Measurements from ENCODE around the gene PCCA.

Gene PCCA

GRCh38 chr13:100357764-100358163 is 268.9 kb downstream of the PCCA start:
- H3K9me3 ChIP-seq (ENCODE audit: insufficient read depth, low read length, severe bottlenecking): no peaks in the 10 kb centered on the region
- no peaks in the 10 kb centered on the region for H3K27me3 ChIP-seq (ENCODE audit: insufficient read depth, low read length, poor library complexity)
- TF ChIP-seq, protein P1, sequence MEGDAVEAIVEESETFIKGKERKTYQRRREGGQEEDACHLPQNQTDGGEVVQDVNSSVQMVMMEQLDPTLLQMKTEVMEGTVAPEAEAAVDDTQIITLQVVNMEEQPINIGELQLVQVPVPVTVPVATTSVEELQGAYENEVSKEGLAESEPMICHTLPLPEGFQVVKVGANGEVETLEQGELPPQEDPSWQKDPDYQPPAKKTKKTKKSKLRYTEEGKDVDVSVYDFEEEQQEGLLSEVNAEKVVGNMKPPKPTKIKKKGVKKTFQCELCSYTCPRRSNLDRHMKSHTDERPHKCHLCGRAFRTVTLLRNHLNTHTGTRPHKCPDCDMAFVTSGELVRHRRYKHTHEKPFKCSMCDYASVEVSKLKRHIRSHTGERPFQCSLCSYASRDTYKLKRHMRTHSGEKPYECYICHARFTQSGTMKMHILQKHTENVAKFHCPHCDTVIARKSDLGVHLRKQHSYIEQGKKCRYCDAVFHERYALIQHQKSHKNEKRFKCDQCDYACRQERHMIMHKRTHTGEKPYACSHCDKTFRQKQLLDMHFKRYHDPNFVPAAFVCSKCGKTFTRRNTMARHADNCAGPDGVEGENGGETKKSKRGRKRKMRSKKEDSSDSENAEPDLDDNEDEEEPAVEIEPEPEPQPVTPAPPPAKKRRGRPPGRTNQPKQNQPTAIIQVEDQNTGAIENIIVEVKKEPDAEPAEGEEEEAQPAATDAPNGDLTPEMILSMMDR (IDR thresholded peaks at IDR 0.05; ENCODE audit: borderline replicate concordance, extremely low read depth, low read length, poor library complexity, severe bottlenecking): no peak
- H3K4me2 ChIP-seq (ENCODE audit: insufficient read depth, low read length): no peak overlapping the region
- H3K4me1 ChIP-seq (ENCODE audit: insufficient read depth, low read length): no peaks in the 10 kb centered on the region
- no peaks in the 10 kb centered on the region for H3K36me3 ChIP-seq (ENCODE audit: insufficient read depth, low read length)
- no peak overlapping the region for H3K9ac ChIP-seq (ENCODE audit: low read depth, low read length)
- no peak for ATAC-seq (ENCODE audit: insufficient read depth, low read depth)
- no peaks in the 10 kb centered on the region for H4K20me1 ChIP-seq (ENCODE audit: insufficient read depth, low read length)
- H3K4me3 ChIP-seq (ENCODE audit: low read depth in 1 of 2, low read length in 2 of 2): no peak overlapping the region
- no peak overlapping the region for H2AFZ ChIP-seq (ENCODE audit: low read depth, low read length)
- no peaks in the 10 kb centered on the region for H3K79me2 ChIP-seq (ENCODE audit: insufficient read depth, low read length)
- no peak for DNase-seq
- no peak overlapping the region for H3K27ac ChIP-seq (ENCODE audit: low read length)

GRCh38 chr13:100361504-100361903 is 272.6 kb downstream of the PCCA start:
- no peak overlapping the region for H3K4me3 ChIP-seq (ENCODE audit: low read depth in 1 of 2, low read length in 2 of 2)
- no peaks in the 10 kb centered on the region for H4K20me1 ChIP-seq (ENCODE audit: insufficient read depth, low read length)
- H3K4me2 ChIP-seq (ENCODE audit: insufficient read depth, low read length): no peak overlapping the region
- no peaks in the 10 kb centered on the region for H3K79me2 ChIP-seq (ENCODE audit: insufficient read depth, low read length)
- no peak for TF ChIP-seq EZH2 (IDR thresholded peaks at IDR 0.05; ENCODE audit: borderline replicate concordance, low read depth, low read length, severe bottlenecking)
- TF ChIP-seq, protein P1 (IDR thresholded peaks at IDR 0.05; ENCODE audit: borderline replicate concordance, extremely low read depth, low read length, poor library complexity, severe bottlenecking): no peak
- H3K4me1 ChIP-seq (ENCODE audit: insufficient read depth, low read length): no peaks in the 10 kb centered on the region
- no peaks in the 10 kb centered on the region for H3K9me3 ChIP-seq (ENCODE audit: insufficient read depth, low read length, severe bottlenecking)
- no peaks in the 10 kb centered on the region for H3K27me3 ChIP-seq (ENCODE audit: insufficient read depth, low read length, poor library complexity)
- no peak overlapping the region for H3K9ac ChIP-seq (ENCODE audit: low read depth, low read length)
- no peak overlapping the region for H2AFZ ChIP-seq (ENCODE audit: low read depth, low read length)
- ATAC-seq (ENCODE audit: insufficient read depth, low read depth): no peak
- H3K36me3 ChIP-seq (ENCODE audit: insufficient read depth, low read length): no peaks in the 10 kb centered on the region
- DNase-seq: no peak
- no peak overlapping the region for H3K27ac ChIP-seq (ENCODE audit: low read length)

DNA sequence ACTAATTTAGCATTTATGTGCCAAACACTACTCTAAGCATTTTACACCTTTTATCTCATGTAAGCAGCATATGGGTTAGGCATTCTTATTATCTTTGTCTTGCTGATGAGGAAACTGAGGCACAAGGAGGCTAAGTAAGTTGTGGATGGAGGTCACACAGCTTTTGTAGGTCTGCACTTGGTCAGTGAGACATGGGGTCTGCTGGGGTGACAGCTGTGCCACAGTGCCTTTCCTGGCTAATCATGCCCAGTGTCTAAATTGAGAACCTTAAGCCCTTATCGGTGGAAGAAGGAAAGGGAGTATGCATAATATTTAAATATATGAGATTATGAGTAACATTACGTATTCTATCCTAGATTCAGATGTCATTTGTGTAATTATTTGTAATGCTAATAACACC is 273.5 kb downstream of the PCCA start:
- no peak for ATAC-seq (ENCODE audit: insufficient read depth, low read depth)
- H3K4me3 ChIP-seq (ENCODE audit: low read depth in 1 of 2, low read length in 2 of 2): no peak overlapping the region

More for the DNA sequence above, 273.5 kb downstream of the PCCA start:
- no peaks in the 10 kb centered on the region for H3K4me1 ChIP-seq (ENCODE audit: insufficient read depth, low read length)
- no peak overlapping the region for H2AFZ ChIP-seq (ENCODE audit: low read depth, low read length)
- DNase-seq: no peak
- no peak overlapping the region for H3K4me2 ChIP-seq (ENCODE audit: insufficient read depth, low read length)
- H3K36me3 ChIP-seq (ENCODE audit: insufficient read depth, low read length): no peaks in the 10 kb centered on the region
- no peaks in the 10 kb centered on the region for H3K79me2 ChIP-seq (ENCODE audit: insufficient read depth, low read length)
- H4K20me1 ChIP-seq (ENCODE audit: insufficient read depth, low read length): no peaks in the 10 kb centered on the region
- TF ChIP-seq EZH2 (IDR thresholded peaks at IDR 0.05; ENCODE audit: borderline replicate concordance, low read depth, low read length, severe bottlenecking): no peak
- TF ChIP-seq, protein P1 (IDR thresholded peaks at IDR 0.05; ENCODE audit: borderline replicate concordance, extremely low read depth, low read length, poor library complexity, severe bottlenecking): no peak
- no peaks in the 10 kb centered on the region for H3K27me3 ChIP-seq (ENCODE audit: insufficient read depth, low read length, poor library complexity)
- H3K27ac ChIP-seq (ENCODE audit: low read length): no peak overlapping the region
- H3K9me3 ChIP-seq (ENCODE audit: insufficient read depth, low read length, severe bottlenecking): no peaks in the 10 kb centered on the region
- H3K9ac ChIP-seq (ENCODE audit: low read depth, low read length): no peak overlapping the region

Measured in DND-41 (cell line).